Endothelial cell (in vitro differentiated cells): ENCODE measurements around the gene SYT7. TPM values are rescaled to one million over a fixed set of nuclear protein-coding genes. Genes with fewer than 3 reads are reported as not detected.

Experiments used
- DNase-seq: peaks from one replicate; pipeline ENCODE4 v3.0.0; 2021; ENCODE audit warnings: low spot score
- H3K27ac Mint-ChIP-seq: one replicate; pipeline ENCODE4 v1.8.0; 2021; ENCODE audit warnings: mixed read lengths, inconsistent platforms; ENCODE audit not compliant: unreplicated experiment
- H3K27me3 Mint-ChIP-seq: one replicate; pipeline ENCODE4 v1.8.0; 2021; ENCODE audit warnings: mild to moderate bottlenecking, moderate library complexity, mixed read lengths, inconsistent platforms; ENCODE audit not compliant: unreplicated experiment
- H3K36me3 Mint-ChIP-seq: one replicate; pipeline ENCODE4 v1.8.0; 2021; ENCODE audit warnings: mild to moderate bottlenecking, low read depth, mixed read lengths, inconsistent platforms; ENCODE audit not compliant: unreplicated experiment
- H3K4me1 Mint-ChIP-seq: one replicate; pipeline ENCODE4 v1.8.0; 2021; ENCODE audit warnings: mild to moderate bottlenecking, mixed read lengths, inconsistent platforms; ENCODE audit not compliant: unreplicated experiment
- H3K4me3 Mint-ChIP-seq: one replicate; pipeline ENCODE4 v1.8.0; 2021; ENCODE audit warnings: mild to moderate bottlenecking, mixed read lengths, inconsistent platforms; ENCODE audit not compliant: unreplicated experiment
- H3K9me3 Mint-ChIP-seq: one replicate; pipeline ENCODE4 v1.8.0; 2021; ENCODE audit warnings: mixed read lengths, inconsistent platforms; ENCODE audit not compliant: unreplicated experiment
- total RNA-seq: library from RNA; stranded (reverse); fragmentation: NEBNext Ultra II Directional; extraction: Animal tissue kit (Norgen Biotek cat#: 25700); gene quantifications from one replicate; pipeline ENCODE4 v1.2.1, GENCODE V29; 2021; ENCODE audit not compliant: unreplicated experiment
- TF ChIP-seq, protein P1 (sequence below): fragments of 200-600 bp; sonication (generic); IDR thresholded peaks from one replicate; pipeline ENCODE4 v1.5.0; 2021; ENCODE audit warnings: antibody characterized with exemption; ENCODE audit not compliant: unreplicated experiment

SYT7 gene
- total RNA-seq, 1 donor from 2014 or later, result 9.7 TPM

DNA sequence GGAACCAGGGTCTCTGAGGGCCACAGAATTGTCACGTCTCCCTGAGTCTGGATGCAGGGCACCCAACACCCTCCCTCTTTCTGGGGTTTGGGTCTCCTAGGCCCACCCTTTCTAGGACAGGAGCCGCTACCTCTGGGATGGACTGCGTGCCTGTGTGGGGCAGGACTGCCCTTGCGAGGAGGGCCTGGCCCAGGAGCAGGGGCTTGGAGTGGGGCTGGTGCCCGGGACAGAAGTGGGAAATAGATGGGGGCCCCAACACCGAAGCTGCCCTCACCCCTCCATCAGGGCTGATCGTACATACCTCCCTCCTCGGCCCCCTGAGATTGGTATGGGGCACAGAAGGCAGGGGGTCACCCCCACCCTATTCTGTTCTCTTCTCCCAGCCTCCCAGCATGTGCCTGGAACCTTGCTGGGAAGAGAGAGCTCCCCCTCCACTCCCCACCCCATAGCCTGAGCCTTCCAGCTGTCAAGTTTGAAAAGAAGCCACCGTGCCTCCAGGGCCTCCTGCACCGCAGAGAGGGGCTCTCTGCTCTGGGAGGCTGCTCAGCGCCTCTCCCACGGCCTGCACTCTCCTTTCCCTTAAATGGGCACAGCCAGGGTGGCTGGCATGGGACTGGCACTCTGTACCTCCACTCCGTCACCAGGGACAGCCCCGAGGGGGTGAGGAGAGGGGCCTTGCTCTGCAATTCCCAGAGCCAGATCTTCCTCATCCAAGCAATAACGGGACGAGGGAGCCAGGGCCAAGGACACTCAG, 70.5 kb downstream of the SYT7 start:
- TF ChIP-seq, protein P1, sequence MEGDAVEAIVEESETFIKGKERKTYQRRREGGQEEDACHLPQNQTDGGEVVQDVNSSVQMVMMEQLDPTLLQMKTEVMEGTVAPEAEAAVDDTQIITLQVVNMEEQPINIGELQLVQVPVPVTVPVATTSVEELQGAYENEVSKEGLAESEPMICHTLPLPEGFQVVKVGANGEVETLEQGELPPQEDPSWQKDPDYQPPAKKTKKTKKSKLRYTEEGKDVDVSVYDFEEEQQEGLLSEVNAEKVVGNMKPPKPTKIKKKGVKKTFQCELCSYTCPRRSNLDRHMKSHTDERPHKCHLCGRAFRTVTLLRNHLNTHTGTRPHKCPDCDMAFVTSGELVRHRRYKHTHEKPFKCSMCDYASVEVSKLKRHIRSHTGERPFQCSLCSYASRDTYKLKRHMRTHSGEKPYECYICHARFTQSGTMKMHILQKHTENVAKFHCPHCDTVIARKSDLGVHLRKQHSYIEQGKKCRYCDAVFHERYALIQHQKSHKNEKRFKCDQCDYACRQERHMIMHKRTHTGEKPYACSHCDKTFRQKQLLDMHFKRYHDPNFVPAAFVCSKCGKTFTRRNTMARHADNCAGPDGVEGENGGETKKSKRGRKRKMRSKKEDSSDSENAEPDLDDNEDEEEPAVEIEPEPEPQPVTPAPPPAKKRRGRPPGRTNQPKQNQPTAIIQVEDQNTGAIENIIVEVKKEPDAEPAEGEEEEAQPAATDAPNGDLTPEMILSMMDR, result no peak
- Mint-ChIP-seq H3K9me3 (no peaks in the 10 kb centered on the region), H3K27ac (no peak overlapping the region), H3K4me1 (peaks cover 12% of the 10 kb centered on the region), H3K4me3 (no peak overlapping the region), H3K36me3 (peaks cover 4% of the 10 kb centered on the region), H3K27me3 (peaks cover 21% of the 10 kb centered on the region)
- no peak for DNase-seq

DNA sequence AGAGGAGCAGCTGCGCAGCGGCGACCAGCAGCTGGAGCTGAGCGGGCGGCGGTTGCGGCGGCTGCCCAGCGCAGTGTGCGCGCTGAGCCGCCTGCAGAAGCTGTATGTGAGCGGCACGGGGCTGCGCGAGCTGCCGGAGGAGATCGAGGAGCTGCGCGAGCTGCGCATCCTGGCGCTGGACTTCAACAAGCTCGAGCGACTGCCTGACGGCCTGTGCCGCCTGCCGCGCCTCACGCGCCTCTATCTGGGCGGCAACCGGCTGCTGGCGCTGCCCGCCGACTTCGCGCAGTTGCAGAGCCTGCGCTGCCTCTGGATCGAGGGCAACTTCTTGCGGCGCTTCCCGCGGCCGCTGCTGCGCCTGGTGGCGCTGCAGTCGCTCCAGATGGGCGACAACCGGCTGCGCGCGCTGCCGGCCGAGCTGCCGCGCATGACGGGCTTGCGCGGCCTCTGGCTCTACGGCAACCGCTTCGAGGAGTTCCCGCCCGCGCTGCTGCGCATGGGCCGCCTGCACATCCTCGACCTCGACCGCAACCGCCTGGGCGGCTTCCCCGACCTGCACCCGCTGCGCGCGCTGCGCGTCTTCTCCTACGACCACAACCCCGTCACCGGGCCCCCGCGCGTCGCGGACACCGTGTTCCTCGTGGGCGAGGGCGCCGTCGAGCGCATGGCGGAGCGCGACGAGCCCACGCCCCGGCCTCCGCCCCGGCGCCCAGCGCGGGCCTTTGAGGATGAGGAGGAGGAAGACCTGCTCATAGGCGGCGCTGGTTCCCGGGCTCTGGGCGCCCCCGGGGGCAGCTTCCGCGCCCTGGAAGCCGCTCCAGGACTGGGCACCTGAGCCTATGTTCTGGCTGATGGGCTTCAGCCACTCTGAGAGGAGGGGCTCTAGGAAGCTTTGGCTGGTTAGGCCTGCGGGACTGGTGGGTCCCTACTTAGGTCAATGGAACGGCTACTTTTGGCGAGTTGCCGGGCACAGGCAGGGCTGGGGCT, 71.5 kb downstream of the SYT7 start:
- Mint-ChIP-seq H3K36me3 (peaks cover 4% of the 10 kb centered on the region), H3K9me3 (no peaks in the 10 kb centered on the region), H3K27ac (no peak overlapping the region), H3K27me3 (peaks cover 21% of the 10 kb centered on the region), H3K4me1 (peaks cover 12% of the 10 kb centered on the region), H3K4me3 (no peak overlapping the region)
- TF ChIP-seq, protein P1, result peak; percentile 48
- DNase-seq, result peak; percentile 75

DNA sequence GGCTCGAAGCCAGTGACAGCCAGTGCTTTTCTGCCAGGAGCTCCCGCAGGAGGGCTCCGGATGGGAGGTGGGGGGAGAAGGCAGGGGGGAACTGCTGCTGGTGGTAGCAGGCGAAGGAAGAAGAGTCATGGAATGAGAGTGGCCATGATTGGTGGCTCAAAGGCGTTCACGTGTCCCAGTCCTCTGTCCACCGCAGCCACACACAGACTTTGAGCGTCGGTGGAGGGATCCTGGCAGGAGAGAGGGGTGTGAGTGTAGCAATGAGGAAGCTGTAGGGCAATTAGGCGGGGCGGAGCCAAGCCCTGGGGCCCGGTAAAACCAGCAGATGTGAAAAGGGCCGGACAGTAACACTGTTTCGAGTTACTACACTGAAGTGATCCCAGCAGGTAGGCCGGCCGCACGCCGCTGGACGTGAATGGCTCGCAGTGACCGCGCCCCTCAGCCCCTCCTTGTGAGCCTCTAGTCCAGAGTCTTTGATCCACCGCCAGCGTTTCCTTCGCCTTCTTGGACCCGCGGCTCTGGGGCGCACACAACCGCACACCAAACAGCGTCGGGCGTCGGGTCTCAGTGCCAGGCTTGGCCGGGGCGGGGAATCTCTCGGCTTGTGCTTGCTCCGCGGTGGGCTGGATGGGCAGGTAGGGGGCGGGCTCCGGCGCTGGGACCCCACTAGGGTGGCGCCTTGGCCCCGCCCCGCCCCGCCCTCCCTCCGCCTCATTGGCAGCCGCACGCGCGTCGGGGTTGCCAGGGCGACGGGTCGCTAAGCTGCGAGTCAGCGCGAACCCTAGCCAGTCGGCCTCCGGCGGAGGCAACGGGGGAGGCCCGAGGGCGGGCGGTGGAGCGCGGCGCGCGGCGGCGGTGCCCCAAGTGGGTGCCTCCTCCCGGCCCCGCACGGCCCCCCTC, 72.7 kb downstream of the SYT7 start, which contains the start of gene LRRC10B:
Gene LRRC10B (plus strand): TSS at position 788 of the 900 bp plus-strand sequence. CDS start 250 bp downstream, outside the sequence.
- H3K36me3 Mint-ChIP-seq, result peaks cover 4% of the 10 kb centered on the region
- peak within 1 kb of the TSS; percentile 47 for H3K4me3 Mint-ChIP-seq
- TF ChIP-seq, protein P1, result no peak
- peaks cover 12% of the 10 kb centered on the region for H3K4me1 Mint-ChIP-seq
- H3K9me3 Mint-ChIP-seq, result no peaks in the 10 kb centered on the region
- H3K27me3 Mint-ChIP-seq, result peaks cover 23% of the 10 kb centered on the region
- peak; percentile 60 for DNase-seq
- no peak within 1 kb of the TSS for H3K27ac Mint-ChIP-seq

DNA sequence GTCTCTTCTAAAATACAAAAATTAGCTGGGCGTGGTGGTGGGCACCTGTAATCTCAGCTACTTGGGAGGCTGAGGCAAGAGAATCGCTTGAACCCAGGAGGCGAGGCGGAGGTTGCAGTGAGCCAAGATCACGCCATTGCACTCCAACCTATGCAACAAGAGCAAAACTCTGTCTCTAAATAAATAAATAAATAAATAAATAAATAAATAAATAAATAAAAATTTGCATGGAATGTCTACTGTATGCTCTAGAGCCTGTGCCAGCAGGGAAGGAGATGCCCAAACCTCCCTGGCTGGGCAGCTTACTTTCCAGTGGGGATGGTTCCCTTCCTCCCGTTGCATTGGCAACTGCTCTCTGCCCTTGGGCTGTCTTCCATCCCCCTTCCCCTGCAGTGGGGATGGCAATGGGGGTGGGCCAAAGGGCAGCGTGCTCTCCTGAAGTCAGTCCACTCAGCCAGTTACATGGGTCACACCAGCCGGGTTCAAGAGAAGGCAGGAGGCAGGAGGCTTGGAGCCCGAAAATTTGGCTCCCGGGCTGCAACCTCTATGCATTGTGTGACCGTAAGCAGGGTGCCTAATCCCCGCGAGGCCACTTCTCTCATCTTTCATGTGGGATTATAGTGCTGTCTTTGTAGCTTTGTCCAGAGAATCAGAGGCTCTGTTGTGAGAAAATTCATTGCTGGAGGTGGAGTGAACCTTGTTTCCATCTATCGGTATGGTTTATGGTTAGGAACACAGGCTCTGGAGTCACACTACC, 73.7 kb downstream of the SYT7 start:
- peaks cover 9% of the 10 kb centered on the region for H3K4me1 Mint-ChIP-seq
- peaks cover 23% of the 10 kb centered on the region for H3K27me3 Mint-ChIP-seq
- TF ChIP-seq, protein P1, result no peak
- peak overlapping the region; percentile 47 for H3K4me3 Mint-ChIP-seq
- H3K9me3 Mint-ChIP-seq, result no peaks in the 10 kb centered on the region
- DNase-seq, result no peak
- peaks cover 4% of the 10 kb centered on the region for H3K36me3 Mint-ChIP-seq
- no peak overlapping the region for H3K27ac Mint-ChIP-seq
